ENCODE results near the gene BPI. TPM values are rescaled to one million over a fixed set of nuclear protein-coding genes. Genes with fewer than 3 reads are reported as not detected.
A peak's percentile ranks its signal among the peaks of the same experiment; 100 is the strongest.

Gene BPI
- total and polyA plus RNA-seq, 2 donors (not counting 1 experiment from before 2014, with no cell fraction given) = not detected

GRCh38 chr20:38334016-38334415 is 30.1 kb downstream of the BPI start:
- Histone ChIP-seq H3K27ac (ENCODE audit: insufficient read depth, low read length) (no peak overlapping the region), H3K79me2 (ENCODE audit: control insufficient read depth, insufficient read depth, low read length) (no peaks in the 10 kb centered on the region), H3K4me3 (replicated peaks in 1 of 4; ENCODE audit: control extremely low read depth in 1 of 4, insufficient read depth in 1 of 4, low read depth in 3 of 4, low read length in 4 of 4) (no peak overlapping the region), H3K9ac (ENCODE audit: insufficient read depth, low read length) (no peak overlapping the region), H3K36me3 (ENCODE audit: control insufficient read depth, insufficient read depth, low read length) (no peaks in the 10 kb centered on the region), H4K20me1 (ENCODE audit: control insufficient read depth, extremely low read depth, insufficient read depth, low read length) (no peaks in the 10 kb centered on the region), H3K9me3 (ENCODE audit: control insufficient read depth, insufficient read depth, low read depth, low read length) (no peaks in the 10 kb centered on the region), H3K27me3 (ENCODE audit: control insufficient read depth, insufficient read depth, low read length) (peaks cover 8% of the 10 kb centered on the region), H3K4me1 (ENCODE audit: control insufficient read depth, extremely low read depth, insufficient read depth, low read length) (no peaks in the 10 kb centered on the region), H2AFZ (ENCODE audit: low read length) (no peak overlapping the region), H3K4me2 (ENCODE audit: extremely low read depth, insufficient read depth, low read length) (no peak overlapping the region)
- peak in 1 of 2 donors; percentile 69 for DNase-seq (ENCODE audit: low read depth in 2 of 2)
- TF ChIP-seq EZH2 (IDR thresholded peaks at IDR 0.05; ENCODE audit: low read length, missing control alignments) = no peak
- no peak for TF ChIP-seq CTCF (conservative IDR thresholded peaks at IDR 0.05 in 1 of 2, IDR thresholded peaks at IDR 0.05 in 1 of 2; ENCODE audit: low read depth in 1 of 2, low read length in 2 of 2)

- no peak for TF ChIP-seq CTCF (conservative IDR thresholded peaks at IDR 0.05 in 1 of 2, IDR thresholded peaks at IDR 0.05 in 1 of 2; ENCODE audit: low read depth in 1 of 2, low read length in 2 of 2)
- no peak for TF ChIP-seq EZH2 (IDR thresholded peaks at IDR 0.05; ENCODE audit: low read length, missing control alignments)
- peaks cover 12% of the 10 kb centered on the region for H3K27me3 ChIP-seq (ENCODE audit: control insufficient read depth, insufficient read depth, low read length)
- H3K27ac ChIP-seq (ENCODE audit: insufficient read depth, low read length) = no peak overlapping the region
- H2AFZ ChIP-seq (ENCODE audit: low read length) = no peak overlapping the region
- no peak overlapping the region for H3K4me3 ChIP-seq (replicated peaks in 1 of 4; ENCODE audit: control extremely low read depth in 1 of 4, insufficient read depth in 1 of 4, low read depth in 3 of 4, low read length in 4 of 4)
- H3K4me1 ChIP-seq (ENCODE audit: control insufficient read depth, extremely low read depth, insufficient read depth, low read length) = no peaks in the 10 kb centered on the region
- no peaks in the 10 kb centered on the region for H3K79me2 ChIP-seq (ENCODE audit: control insufficient read depth, insufficient read depth, low read length)
- no peaks in the 10 kb centered on the region for H3K9me3 ChIP-seq (ENCODE audit: control insufficient read depth, insufficient read depth, low read depth, low read length)
- no peaks in the 10 kb centered on the region for H3K36me3 ChIP-seq (ENCODE audit: control insufficient read depth, insufficient read depth, low read length)
- H4K20me1 ChIP-seq (ENCODE audit: control insufficient read depth, extremely low read depth, insufficient read depth, low read length) = no peaks in the 10 kb centered on the region
- DNase-seq (ENCODE audit: low read depth in 2 of 2) = no peak
- no peak overlapping the region for H3K9ac ChIP-seq (ENCODE audit: insufficient read depth, low read length)
- no peak overlapping the region for H3K4me2 ChIP-seq (ENCODE audit: extremely low read depth, insufficient read depth, low read length)
Measured at GRCh38 chr20:38336726-38337125, 32.8 kb downstream of the BPI start.

- no peak overlapping the region for H3K9ac ChIP-seq (ENCODE audit: insufficient read depth, low read length)
- peaks cover 8% of the 10 kb centered on the region for H3K27me3 ChIP-seq (ENCODE audit: control insufficient read depth, insufficient read depth, low read length)
- no peak overlapping the region for H3K4me3 ChIP-seq (replicated peaks in 1 of 4; ENCODE audit: control extremely low read depth in 1 of 4, insufficient read depth in 1 of 4, low read depth in 3 of 4, low read length in 4 of 4)
- H3K9me3 ChIP-seq (ENCODE audit: control insufficient read depth, insufficient read depth, low read depth, low read length) = no peaks in the 10 kb centered on the region
- no peak for DNase-seq (ENCODE audit: low read depth in 2 of 2)
- TF ChIP-seq EZH2 (IDR thresholded peaks at IDR 0.05; ENCODE audit: low read length, missing control alignments) (no peak), CTCF (conservative IDR thresholded peaks at IDR 0.05 in 1 of 2, IDR thresholded peaks at IDR 0.05 in 1 of 2; ENCODE audit: low read depth in 1 of 2, low read length in 2 of 2) (peak; percentile 22 to 43)
- H3K4me2 ChIP-seq (ENCODE audit: extremely low read depth, insufficient read depth, low read length) = no peak overlapping the region
- H4K20me1 ChIP-seq (ENCODE audit: control insufficient read depth, extremely low read depth, insufficient read depth, low read length) = no peaks in the 10 kb centered on the region
- no peaks in the 10 kb centered on the region for H3K79me2 ChIP-seq (ENCODE audit: control insufficient read depth, insufficient read depth, low read length)
- no peaks in the 10 kb centered on the region for H3K36me3 ChIP-seq (ENCODE audit: control insufficient read depth, insufficient read depth, low read length)
- H2AFZ ChIP-seq (ENCODE audit: low read length) = no peak overlapping the region
- no peaks in the 10 kb centered on the region for H3K4me1 ChIP-seq (ENCODE audit: control insufficient read depth, extremely low read depth, insufficient read depth, low read length)
- no peak overlapping the region for H3K27ac ChIP-seq (ENCODE audit: insufficient read depth, low read length)
Measured at GRCh38 chr20:38337561-38338140, 33.7 kb downstream of the BPI start.

Measured in fibroblast of lung (primary cell).